NCI-H1694 treated with DMSO at 0.1 percent for 48 hours (cell line): ENCODE results near the gene HS6ST2.

Source experiments
- DNase-seq: peaks from one replicate; lab custom pipeline; 2025; lab: John Stamatoyannopoulos, UW

The HS6ST2 gene

DNA sequence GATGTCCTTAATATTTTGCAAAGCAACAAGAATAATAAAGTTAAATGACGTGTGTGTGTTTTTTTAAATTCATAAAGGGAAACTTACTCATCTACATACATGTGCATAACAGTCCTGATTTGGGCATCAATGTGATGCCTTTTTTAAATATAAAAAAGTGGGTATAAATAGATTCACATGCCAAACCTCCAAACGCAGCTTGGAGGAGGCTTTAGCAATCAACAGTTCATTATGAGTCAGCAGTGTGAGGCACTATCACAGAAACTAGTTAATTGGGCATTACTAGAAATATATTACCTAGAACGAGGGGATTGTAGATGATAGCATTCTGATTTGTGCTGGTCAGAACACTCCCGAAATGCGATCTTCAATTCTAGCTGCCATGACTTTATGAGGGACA, 115.1 kb downstream of the HS6ST2 start:
- DNase-seq, result no peak

DNA sequence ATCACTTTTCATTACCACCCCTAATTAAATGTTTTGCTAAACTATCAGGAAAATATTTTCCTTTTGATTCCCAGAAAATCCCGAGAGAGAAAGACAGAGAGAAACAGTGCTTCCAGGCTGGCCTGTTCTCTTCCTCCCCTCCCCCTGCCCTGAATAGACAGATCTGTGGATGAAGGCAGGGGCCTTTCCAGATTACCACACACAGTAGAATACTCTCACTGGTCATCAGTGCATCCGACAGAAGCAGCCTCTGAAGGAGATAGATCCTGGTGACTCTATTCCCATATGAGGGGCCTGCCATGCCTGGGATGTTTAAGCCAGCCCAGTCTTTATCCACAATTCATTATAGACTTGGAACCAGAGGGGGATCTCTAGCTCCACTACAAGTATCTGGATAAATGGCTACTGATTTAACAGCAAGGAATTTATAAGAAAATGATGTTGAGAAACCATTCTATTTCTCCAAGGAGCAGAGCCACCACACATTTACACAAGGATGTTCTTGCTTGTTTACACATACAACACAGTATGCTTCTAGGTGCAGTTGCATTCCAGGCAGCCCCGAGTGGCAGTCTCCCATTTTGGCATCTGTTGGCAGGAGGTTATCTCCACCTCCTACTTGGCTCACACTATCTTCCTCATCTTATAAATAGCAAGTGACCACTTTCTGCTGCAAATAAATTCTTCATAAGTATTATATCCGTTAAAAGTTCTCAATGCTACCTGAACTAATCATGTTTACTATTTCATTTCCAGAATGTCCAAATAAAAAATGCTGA, 115.8 kb downstream of the HS6ST2 start:
- DNase-seq, result no peak

DNA sequence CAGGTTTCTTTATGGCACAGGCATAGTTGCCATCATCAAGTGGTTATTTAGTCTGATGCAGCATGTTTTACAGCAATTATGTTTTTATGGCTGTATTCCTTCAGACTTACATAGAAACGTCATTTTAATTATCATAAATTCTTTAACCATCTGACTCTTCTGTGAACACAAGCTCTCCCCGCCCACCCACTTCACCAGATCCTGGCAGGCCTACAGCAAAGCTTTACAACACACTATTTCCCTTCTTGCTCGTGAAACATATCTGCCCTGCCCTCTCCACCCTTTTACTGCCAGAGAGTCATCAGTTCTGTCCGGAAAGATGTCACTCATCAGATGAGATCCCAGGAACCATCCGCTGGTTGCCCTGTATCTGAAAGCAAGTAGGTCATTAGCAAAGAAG, 120.5 kb downstream of the HS6ST2 start:
- no peak for DNase-seq

GRCh38 chrX:132837126-132837525, 121.3 kb downstream of the HS6ST2 start:
- no peak for DNase-seq

DNA sequence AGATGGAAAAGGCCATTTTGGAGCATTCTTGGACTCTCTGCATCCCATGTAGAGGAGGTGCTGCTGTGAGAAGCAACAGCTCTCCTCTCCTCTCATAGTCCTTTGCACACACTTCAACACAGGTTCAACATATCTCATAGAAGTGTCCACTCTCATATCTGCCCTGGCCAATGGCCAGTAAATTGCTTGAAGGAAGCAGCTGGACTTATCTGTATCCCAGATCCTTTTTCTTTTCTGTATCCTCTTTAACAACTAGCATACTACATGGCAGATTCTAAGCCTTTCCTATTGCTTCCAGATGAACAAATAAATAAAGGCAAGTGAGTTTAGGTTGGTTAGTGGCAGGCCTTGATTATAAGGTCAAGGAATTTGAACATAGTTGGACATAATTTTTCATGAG, 122.0 kb downstream of the HS6ST2 start:
- no peak for DNase-seq

DNA sequence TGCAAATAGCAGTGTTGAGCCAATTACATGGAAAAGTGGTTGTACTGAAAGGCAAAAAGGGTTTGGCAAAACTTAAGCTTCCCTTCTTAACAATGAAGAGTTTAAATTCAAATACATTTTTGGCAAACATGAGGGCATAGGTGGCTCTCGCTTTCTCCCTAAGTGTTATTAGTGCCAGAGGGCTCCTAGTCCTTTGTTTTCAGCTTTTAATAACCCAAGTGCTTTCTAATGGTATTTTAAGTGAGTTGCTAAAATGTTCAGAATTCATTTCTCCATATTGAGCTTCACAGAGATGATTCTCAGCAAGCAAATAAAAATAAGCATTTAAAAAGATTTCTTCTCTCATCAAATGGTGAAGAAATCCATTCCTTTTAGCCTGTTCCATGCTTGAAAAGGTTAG, 123.7 kb downstream of the HS6ST2 start:
- DNase-seq, result no peak

DNA sequence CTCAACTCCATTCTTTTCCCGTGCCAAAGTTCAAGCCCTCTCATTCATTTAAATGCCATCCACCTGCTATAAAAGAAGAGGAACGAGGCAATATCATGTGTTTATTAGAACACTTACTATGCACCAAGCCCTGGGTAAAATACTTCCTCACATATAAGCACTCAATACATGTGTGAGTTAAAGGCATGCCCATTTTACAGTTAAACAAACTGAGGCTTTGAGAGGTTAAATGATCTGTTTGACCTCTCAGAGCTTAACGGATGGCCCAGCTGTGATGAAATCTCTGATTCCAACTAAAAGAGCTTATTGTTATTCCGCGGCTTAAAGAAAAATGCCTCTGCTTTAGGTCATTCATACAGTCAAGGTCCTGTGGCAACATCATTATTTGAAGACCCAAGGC, 124.3 kb downstream of the HS6ST2 start:
- no peak for DNase-seq

- DNase-seq, result no peak
Observed at GRCh38 chrX:132833373-132833772, 125.1 kb downstream of the HS6ST2 start.

DNA sequence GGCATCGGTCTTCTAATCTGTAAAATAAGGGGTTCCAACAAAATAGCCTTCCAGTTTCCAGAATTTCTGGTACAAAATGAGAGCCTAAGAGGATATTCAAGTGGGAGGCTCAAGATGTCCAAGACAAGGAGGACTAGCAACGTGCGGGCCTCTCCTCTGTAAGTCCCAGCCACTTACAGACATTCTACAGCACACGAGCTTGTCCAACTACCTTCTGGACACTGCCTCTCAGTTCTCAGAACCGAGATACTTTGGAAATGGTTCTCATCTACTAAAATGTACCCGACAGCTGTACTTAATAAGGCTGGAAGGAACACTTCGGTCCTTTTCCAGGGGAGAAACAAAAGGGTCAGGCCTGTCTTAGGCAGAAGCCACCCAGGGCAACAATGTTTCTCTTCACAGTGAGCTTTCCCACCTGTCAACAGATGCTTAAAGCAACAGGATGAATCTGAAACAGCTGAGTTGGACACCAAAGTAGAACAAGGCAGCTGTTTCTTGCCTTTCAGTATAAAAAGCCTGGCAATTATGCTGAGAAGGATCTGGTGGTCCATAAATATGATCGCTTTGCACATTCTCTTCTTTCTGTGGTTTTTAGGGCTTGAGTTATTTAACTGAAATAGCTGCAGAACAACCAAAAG, 127.0 kb downstream of the HS6ST2 start:
- no peak for DNase-seq

GRCh38 chrX:132822634-132823012, 135.8 kb downstream of the HS6ST2 start:
- DNase-seq, result no peak

- no peak for DNase-seq
Observed at GRCh38 chrX:132821974-132822633, 136.3 kb downstream of the HS6ST2 start.

DNA sequence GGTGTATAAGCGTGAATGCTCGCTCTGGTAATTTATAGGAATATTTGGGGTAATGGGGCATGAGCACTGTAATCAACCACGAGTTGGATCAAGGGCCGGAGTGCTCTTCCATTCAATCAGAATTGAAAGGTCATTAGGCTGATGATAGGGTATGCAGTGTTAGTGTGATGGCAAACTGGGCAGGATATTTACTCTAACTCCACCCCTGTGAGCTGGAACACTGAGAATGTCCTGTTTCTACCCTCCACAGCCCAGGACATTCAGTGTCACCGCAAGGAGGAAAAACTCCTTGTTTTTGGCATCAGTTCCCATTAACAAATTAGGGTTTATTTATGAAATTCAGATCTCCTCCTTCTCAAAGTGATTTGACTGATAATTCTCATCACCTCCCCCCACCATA, 137.8 kb downstream of the HS6ST2 start:
- DNase-seq, result no peak

- DNase-seq, result no peak
Observed at GRCh38 chrX:132819711-132820264, 138.6 kb downstream of the HS6ST2 start.

- no peak for DNase-seq
Observed at GRCh38 chrX:132818638-132819037, 139.8 kb downstream of the HS6ST2 start.

DNA sequence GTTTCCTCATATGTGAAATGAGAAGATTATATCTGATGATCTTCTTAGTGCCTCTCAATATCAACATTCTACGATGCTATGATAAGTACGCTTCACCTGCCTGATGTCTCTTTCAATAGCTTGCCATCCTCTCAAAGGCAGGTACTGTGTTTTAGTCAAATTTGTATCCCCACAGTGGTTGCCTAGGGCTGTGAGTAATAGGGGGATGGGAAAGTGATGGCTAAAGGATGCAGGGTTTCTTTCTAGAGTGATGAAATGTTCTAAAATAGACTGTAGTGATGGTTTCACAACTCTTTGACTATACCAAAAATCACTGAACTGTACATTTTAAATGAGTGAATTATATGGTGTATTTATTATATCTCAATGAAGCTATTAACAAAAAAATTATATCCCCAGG, 142.8 kb downstream of the HS6ST2 start:
- no peak for DNase-seq

GRCh38 chrX:132810964-132811712, 147.3 kb downstream of the HS6ST2 start:
- no peak for DNase-seq

DNA sequence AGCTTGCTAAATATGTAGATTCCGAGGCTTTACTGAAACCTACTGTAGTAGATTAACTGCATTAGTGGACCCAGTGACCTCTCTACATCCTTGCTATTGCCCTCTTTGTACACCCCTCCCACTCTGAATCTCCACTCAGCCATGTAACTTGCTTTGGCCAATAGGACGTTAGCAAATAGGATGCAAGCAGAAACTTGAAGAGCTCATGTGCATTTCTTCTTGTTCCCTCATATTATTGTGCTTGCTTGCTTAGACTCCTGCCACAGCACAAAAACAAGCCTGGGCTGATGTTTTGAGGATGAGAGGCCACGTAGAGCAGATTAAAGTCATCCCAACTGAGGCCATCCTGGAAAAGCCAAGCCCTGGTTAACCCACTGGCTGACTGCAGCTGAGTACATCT, 147.9 kb downstream of the HS6ST2 start:
- DNase-seq, result no peak

- no peak for DNase-seq
Observed at GRCh38 chrX:132809581-132809980, 148.8 kb downstream of the HS6ST2 start.

GRCh38 chrX:132807411-132808030, 150.9 kb downstream of the HS6ST2 start:
- DNase-seq, result no peak

GRCh38 chrX:132802033-132802432, 156.4 kb downstream of the HS6ST2 start:
- DNase-seq, result no peak

DNA sequence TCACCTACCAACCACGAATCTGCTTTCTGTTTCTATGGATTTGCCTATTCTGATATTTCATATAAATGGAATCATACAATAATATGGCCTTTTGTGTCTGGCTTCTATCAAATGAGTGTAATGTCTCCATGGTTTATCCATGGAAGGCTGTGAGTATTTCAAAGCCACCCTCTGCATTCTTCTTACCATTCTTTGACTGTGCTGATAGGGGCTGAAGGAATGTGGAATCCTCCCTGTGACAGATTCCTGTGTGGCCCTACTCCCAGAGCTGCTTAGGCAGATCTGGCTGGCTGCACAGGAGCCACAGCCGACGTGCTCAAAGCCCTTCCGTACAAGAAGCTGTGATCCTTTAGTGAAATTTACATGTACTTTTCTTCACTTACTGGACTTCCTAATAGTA, 163.2 kb downstream of the HS6ST2 start:
- DNase-seq, result no peak

DNA sequence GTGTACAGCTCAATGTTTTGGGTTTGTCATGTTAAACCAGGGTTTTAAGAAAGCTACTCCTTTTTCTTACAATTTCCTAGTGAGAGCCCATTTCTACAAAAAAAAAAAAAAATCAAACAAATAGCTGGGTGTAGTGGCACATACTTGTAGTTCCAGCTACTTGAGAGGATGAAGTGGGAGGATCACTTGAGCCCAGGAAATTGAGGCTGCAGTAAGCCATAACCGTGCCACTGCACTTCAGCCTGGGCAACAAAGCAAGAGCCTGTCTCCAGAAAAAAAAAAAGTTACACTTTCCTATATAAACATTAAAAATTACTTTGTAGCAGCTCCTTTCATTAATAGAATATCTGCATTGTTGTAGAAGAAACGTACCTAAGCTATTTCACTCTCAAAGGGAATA, 166.7 kb downstream of the HS6ST2 start:
- DNase-seq, result no peak
